DOHH2 (cell line): ENCODE data around the gene KCNIP1.

Source experiments
- CTCF ChIP-seq: fragments of 200-600 bp; sonication (generic); IDR thresholded peaks from one replicate; pipeline ENCODE4 v1.5.1; 2014; ENCODE audit warnings: antibody characterized with exemption, mild to moderate bottlenecking, low read depth, low read length; ENCODE audit not compliant: poor library complexity, severe bottlenecking
- EZH2phosphoT487 ChIP-seq: fragments of 200-600 bp; sonication (generic); IDR thresholded peaks from 2 replicates; pipeline ENCODE4 v1.6.1; 2017; ENCODE audit warnings: borderline replicate concordance, mild to moderate bottlenecking, antibody characterized with exemption, low read length, moderate library complexity, mixed read lengths

GRCh38 chr5:170738840-170739239, 235.0 kb downstream of the KCNIP1 start:
- TF ChIP-seq CTCF (no peak), EZH2phosphoT487 (no peak)
